ENCODE measurements around the gene CEACAM18.

DNA sequence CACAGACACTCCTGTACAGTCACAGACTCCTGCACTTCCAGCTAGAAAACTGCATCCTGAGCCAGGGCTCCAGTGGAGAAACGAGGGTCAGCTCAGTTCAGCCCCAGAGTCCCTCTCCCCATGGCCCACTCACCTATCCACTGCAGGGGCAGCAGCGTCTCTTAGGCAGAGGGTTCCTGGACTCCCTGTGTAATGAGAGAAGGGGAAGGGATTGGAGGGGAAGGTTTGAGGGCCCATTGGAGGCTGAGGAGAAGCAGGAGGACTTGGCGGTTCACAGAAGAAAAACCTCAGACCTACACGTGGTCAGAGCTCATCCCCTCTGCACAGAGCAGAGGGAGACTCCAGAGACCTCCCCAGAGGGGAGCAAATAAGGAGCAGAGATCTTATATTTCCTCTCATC lies 9.2 kb upstream of the CEACAM18 start:
- TF ChIP-seq CREB1 (IDR thresholded peaks at IDR 0.05) (no peak), ZNF274 (IDR thresholded peaks at IDR 0.05; ENCODE audit: borderline replicate concordance, extremely low read depth, low read length) (no peak), SRF (IDR thresholded peaks at IDR 0.05; ENCODE audit: low read depth, low read length) (no peak)
- TF ChIP-seq, protein P1, sequence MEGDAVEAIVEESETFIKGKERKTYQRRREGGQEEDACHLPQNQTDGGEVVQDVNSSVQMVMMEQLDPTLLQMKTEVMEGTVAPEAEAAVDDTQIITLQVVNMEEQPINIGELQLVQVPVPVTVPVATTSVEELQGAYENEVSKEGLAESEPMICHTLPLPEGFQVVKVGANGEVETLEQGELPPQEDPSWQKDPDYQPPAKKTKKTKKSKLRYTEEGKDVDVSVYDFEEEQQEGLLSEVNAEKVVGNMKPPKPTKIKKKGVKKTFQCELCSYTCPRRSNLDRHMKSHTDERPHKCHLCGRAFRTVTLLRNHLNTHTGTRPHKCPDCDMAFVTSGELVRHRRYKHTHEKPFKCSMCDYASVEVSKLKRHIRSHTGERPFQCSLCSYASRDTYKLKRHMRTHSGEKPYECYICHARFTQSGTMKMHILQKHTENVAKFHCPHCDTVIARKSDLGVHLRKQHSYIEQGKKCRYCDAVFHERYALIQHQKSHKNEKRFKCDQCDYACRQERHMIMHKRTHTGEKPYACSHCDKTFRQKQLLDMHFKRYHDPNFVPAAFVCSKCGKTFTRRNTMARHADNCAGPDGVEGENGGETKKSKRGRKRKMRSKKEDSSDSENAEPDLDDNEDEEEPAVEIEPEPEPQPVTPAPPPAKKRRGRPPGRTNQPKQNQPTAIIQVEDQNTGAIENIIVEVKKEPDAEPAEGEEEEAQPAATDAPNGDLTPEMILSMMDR (IDR thresholded peaks at IDR 0.05; ENCODE audit: control extremely low read depth in 1 of 3, insufficient read depth in 1 of 3, low read depth in 1 of 3, low read length in 3 of 3) = no peak

Data from H1 (cell line).